Vagina (tissue), 2 donors: ENCODE measurements around the gene PLXNA3. TPM values are rescaled to one million over a fixed set of nuclear protein-coding genes. Genes with fewer than 3 reads are reported as not detected.

Experiments
- DNase-seq, 2 donors: peaks; one replicate each; pipeline ENCODE4 v3.0.0-alpha.2; 2017; ENCODE audit errors: extremely low spot score in 2 of 2
- H3K27ac ChIP-seq: fragments of 200-600 bp; sonication (generic); one replicate; pipeline ENCODE4 v1.5.1; 2019
- H3K27me3 ChIP-seq: fragments of 200-600 bp; sonication (generic); one replicate; pipeline ENCODE4 v1.5.1; 2019
- H3K36me3 ChIP-seq, 2 donors: fragments of 200-600 bp; sonication (generic); one replicate each; pipeline ENCODE4 v1.5.1; 2017 to 2019
- H3K4me1 ChIP-seq: fragments of 200-600 bp; sonication (generic); one replicate; pipeline ENCODE4 v1.5.1; 2019
- H3K4me3 ChIP-seq, 2 donors: fragments of 200-600 bp; sonication (generic); 1 replicate in 1 of 2; 2 replicates in 1 of 2; pipeline ENCODE4 v1.5.1; 2016 to 2019
- H3K9me3 ChIP-seq: fragments of 200-600 bp; sonication (generic); one replicate; pipeline ENCODE4 v1.5.1; 2019
- CTCF ChIP-seq, 3 experiments: fragments of 450-650 bp in 2 of 3; fragments of 200-600 bp in 1 of 3; sonication (generic) in 1 of 3; IDR thresholded peaks; one replicate each; pipeline ENCODE4 v1.5.1; 2017 to 2019; ENCODE audit warnings: antibody characterized with exemption in 3 of 3, mild to moderate bottlenecking in 2 of 3, moderate library complexity in 2 of 3
- POLR2A ChIP-seq, 2 donors: fragments of 450-650 bp; IDR thresholded peaks; one replicate each; pipeline ENCODE4 v1.6.1; 2017; ENCODE audit warnings: antibody characterized with exemption in 2 of 2, mild to moderate bottlenecking in 2 of 2, moderate library complexity in 2 of 2
- POLR2AphosphoS5 ChIP-seq, 2 donors: sonication (generic); formaldehyde crosslinking; IDR thresholded peaks; one replicate each; pipeline ENCODE4 v1.9.0; 2017; ENCODE audit warnings: antibody characterized with exemption in 2 of 2, mild to moderate bottlenecking in 2 of 2, low read depth in 1 of 2; ENCODE audit not compliant: insufficient read depth in 1 of 2
- intact Hi-C: fragments of 100-400 bp; cut with DNase I; formaldehyde crosslinking; loops from one replicate; pipeline ENCODE4 v1.15.1; 2023
- total RNA-seq: library from RNA; depleted of rRNA; stranded (reverse); fragments of >200 nt; gene quantifications from one replicate; pipeline ENCODE4 v1.2.3, GENCODE V29; 2016

The PLXNA3 gene
- total RNA-seq, 1 donor from 2014 or later, result 20.1 TPM

- intact Hi-C loops, result no loop called here
- H3K4me1 ChIP-seq, result peaks cover 16% of the 10 kb centered on the region
- H3K4me3 ChIP-seq, result no peak overlapping the region
- no peak for DNase-seq
- no peak for TF ChIP-seq CTCF (IDR thresholded peaks at IDR 0.05)
- TF ChIP-seq POLR2A (IDR thresholded peaks at IDR 0.05), result no peak
- no peak for TF ChIP-seq POLR2AphosphoS5 (IDR thresholded peaks at IDR 0.05; ENCODE audit: insufficient read depth in 1 of 2, low read depth in 1 of 2)
- H3K9me3 ChIP-seq, result no peaks in the 10 kb centered on the region
- no peaks in the 10 kb centered on the region for H3K27me3 ChIP-seq
- H3K36me3 ChIP-seq, result peaks cover 0 to 11% of the 10 kb centered on the region in 2 donors
- no peak overlapping the region for H3K27ac ChIP-seq
Observed at GRCh38 chrX:154434394-154435168, 23.5 kb upstream of the PLXNA3 start.

GRCh38 chrX:154435171-154435733 lies 22.8 kb upstream of the PLXNA3 start:
- Histone ChIP-seq H3K27me3 (no peaks in the 10 kb centered on the region), H3K27ac (no peak overlapping the region), H3K4me1 (peaks cover 16% of the 10 kb centered on the region), H3K36me3 (peaks cover 0 to 11% of the 10 kb centered on the region in 2 donors), H3K9me3 (no peaks in the 10 kb centered on the region), H3K4me3 (no peak overlapping the region)
- intact Hi-C loops, result no loop called here
- no peak for TF ChIP-seq POLR2A (IDR thresholded peaks at IDR 0.05)
- no peak for TF ChIP-seq CTCF (IDR thresholded peaks at IDR 0.05)
- TF ChIP-seq POLR2AphosphoS5 (IDR thresholded peaks at IDR 0.05; ENCODE audit: insufficient read depth in 1 of 2, low read depth in 1 of 2), result no peak
- no peak for DNase-seq

- Histone ChIP-seq H3K9me3 (no peaks in the 10 kb centered on the region), H3K4me1 (peaks cover 16% of the 10 kb centered on the region), H3K4me3 (peak overlapping the region; percentile 58 to 74), H3K27me3 (no peaks in the 10 kb centered on the region), H3K27ac (peak overlapping the region; percentile 91), H3K36me3 (peaks cover 0 to 11% of the 10 kb centered on the region in 2 donors)
- intact Hi-C loops, result no loop called here
- TF ChIP-seq POLR2AphosphoS5 (IDR thresholded peaks at IDR 0.05; ENCODE audit: insufficient read depth in 1 of 2, low read depth in 1 of 2), result peak in 1 of 2 donors; percentile 13
- TF ChIP-seq POLR2A (IDR thresholded peaks at IDR 0.05), result no peak
- no peak for DNase-seq
Observed at GRCh38 chrX:154436374-154436982, 21.6 kb upstream of the PLXNA3 start.

GRCh38 chrX:154436983-154437752 lies 20.9 kb upstream of the PLXNA3 start, which contains the start of gene GDI1:
Gene GDI1, plus strand, starts transcription at chrX:154437154. Its CDS starts 101 bp downstream, at chrX:154437255.
- H3K27me3 ChIP-seq, result no peaks in the 10 kb centered on the region
- peaks cover 0 to 13% of the 10 kb centered on the region in 2 donors for H3K36me3 ChIP-seq
- no peaks in the 10 kb centered on the region for H3K9me3 ChIP-seq
- peaks cover 16% of the 10 kb centered on the region for H3K4me1 ChIP-seq
- peak within 1 kb of the TSS; percentile 91 for H3K27ac ChIP-seq
- TF ChIP-seq POLR2AphosphoS5 (IDR thresholded peaks at IDR 0.05; ENCODE audit: insufficient read depth in 1 of 2, low read depth in 1 of 2), result peak in 1 of 2 donors; percentile 73
- TF ChIP-seq CTCF (IDR thresholded peaks at IDR 0.05), result no peak
- peak in 1 of 2 donors; percentile 57 for TF ChIP-seq POLR2A (IDR thresholded peaks at IDR 0.05)
- peak within 1 kb of the TSS; percentile 58 to 74 for H3K4me3 ChIP-seq
- DNase-seq, result no peak
- intact Hi-C loops, result no loop called here
